Tibial nerve (tissue), 4 donors: ENCODE results near the gene RPS17. TPM values are rescaled to one million over a fixed set of nuclear protein-coding genes. Genes with fewer than 3 reads are reported as not detected.

Experiments used
- DNase-seq, 2 donors: peaks; one replicate each; pipeline ENCODE4 v3.0.0-alpha.2; 2019; ENCODE audit warnings: low spot score in 2 of 2
- H3K27ac ChIP-seq, 4 donors: fragments of 200-600 bp; sonication (generic) in 3 of 4; one replicate each; pipeline ENCODE4 v1.5.1; 2017 to 2019; ENCODE audit warnings: mild to moderate bottlenecking in 1 of 4
- H3K27me3 ChIP-seq, 2 donors: fragments of 200-600 bp; sonication (generic) in 1 of 2; one replicate each; pipeline versions ENCODE4 v1.5.1 to v1.6.0; 2017 to 2019
- H3K36me3 ChIP-seq, 3 donors: fragments of 200-600 bp; sonication (generic); one replicate each; pipeline ENCODE4 v1.5.1; 2018 to 2019
- H3K4me1 ChIP-seq, 4 donors: fragments of 200-600 bp; sonication (generic) in 3 of 4; one replicate each; pipeline ENCODE4 v1.5.1; 2017 to 2019
- H3K4me3 ChIP-seq, 4 donors: fragments of 200-600 bp; sonication (generic) in 3 of 4; one replicate each; pipeline ENCODE4 v1.5.1; 2017 to 2019; ENCODE audit warnings: mild to moderate bottlenecking in 1 of 4, moderate library complexity in 1 of 4
- H3K9me3 ChIP-seq, 4 donors: fragments of 200-600 bp; sonication (generic) in 3 of 4; one replicate each; pipeline ENCODE4 v1.5.1; 2017 to 2019
- CTCF ChIP-seq, 5 experiments: fragments of 200-600 bp in 3 of 5; fragments of 450-650 bp in 2 of 5; sonication (generic) in 3 of 5; IDR thresholded peaks; one replicate each; pipeline ENCODE4 v1.5.1; 2016 to 2019; ENCODE audit warnings: antibody characterized with exemption in 5 of 5, mild to moderate bottlenecking in 3 of 5, moderate library complexity in 2 of 5
- EP300 ChIP-seq, 2 donors: sonication (generic); formaldehyde crosslinking; IDR thresholded peaks; one replicate each; pipeline ENCODE4 v1.6.1; 2017; ENCODE audit warnings: antibody characterized with exemption in 2 of 2, mild to moderate bottlenecking in 1 of 2
- POLR2A ChIP-seq, 2 donors: fragments of 450-650 bp; IDR thresholded peaks; one replicate each; pipeline ENCODE4 v1.6.1; 2017; ENCODE audit warnings: antibody characterized with exemption in 2 of 2, mild to moderate bottlenecking in 2 of 2, moderate library complexity in 2 of 2
- WGBS, 2 donors: methylation state at CpG; one replicate each; pipeline ENCODE4 v1.1.5; 2018; 5-methylcytosine and 5-hydroxymethylcytosine counted together
- total RNA-seq, 4 donors: library from RNA; depleted of rRNA; stranded (reverse); fragments of >200 nt; gene quantifications; one replicate each; pipeline ENCODE4 v1.1.0, GENCODE V29; 2016

Gene RPS17
- total RNA-seq, 4 donors from 2014 or later, result 1,019 to 1,820 (median 1,439) TPM

- TF ChIP-seq POLR2A (IDR thresholded peaks at IDR 0.05) (no peak), CTCF (IDR thresholded peaks at IDR 0.05) (no peak), EP300 (IDR thresholded peaks at IDR 0.05) (no peak)
- peaks cover 0 to 25% (median 9%) of the 10 kb centered on the region in 4 donors for H3K4me1 ChIP-seq
- H3K27me3 ChIP-seq, result no peaks in the 10 kb centered on the region
- peaks cover 0 to 39% (median 0%) of the 10 kb centered on the region in 3 donors for H3K36me3 ChIP-seq
- 5 to 11% methylated on average over 2 of the region's 2 CpGs for WGBS, 2 donors
- H3K27ac ChIP-seq, result no peak overlapping the region
- no peak overlapping the region for H3K4me3 ChIP-seq
- no peaks in the 10 kb centered on the region for H3K9me3 ChIP-seq
- DNase-seq, result no peak
Measured at GRCh38 chr15:82543160-82543559, 2.9 kb upstream of the RPS17 start.

GRCh38 chr15:82540984-82541431 is 751 bp upstream of the RPS17 start:
- peak overlapping the region; percentile 67 to 94 (median 77) for H3K4me3 ChIP-seq
- H3K27me3 ChIP-seq, result no peaks in the 10 kb centered on the region
- no peak for TF ChIP-seq CTCF (IDR thresholded peaks at IDR 0.05)
- TF ChIP-seq EP300 (IDR thresholded peaks at IDR 0.05), result no peak
- no peak for TF ChIP-seq POLR2A (IDR thresholded peaks at IDR 0.05)
- no peak for DNase-seq
- peaks cover 0 to 46% (median 9%) of the 10 kb centered on the region in 4 donors for H3K4me1 ChIP-seq
- no peaks in the 10 kb centered on the region for H3K9me3 ChIP-seq
- WGBS, 2 donors, result 29 to 31% methylated on average over 11 of the region's 11 CpGs
- peak overlapping the region; percentile 91 to 97 (median 92) for H3K27ac ChIP-seq
- peaks cover 3 to 44% (median 7%) of the 10 kb centered on the region in 3 donors for H3K36me3 ChIP-seq

- no peaks in the 10 kb centered on the region for H3K9me3 ChIP-seq
- TF ChIP-seq EP300 (IDR thresholded peaks at IDR 0.05), result no peak
- TF ChIP-seq POLR2A (IDR thresholded peaks at IDR 0.05), result no peak
- no peak for TF ChIP-seq CTCF (IDR thresholded peaks at IDR 0.05)
- H3K27ac ChIP-seq, result peak overlapping the region; percentile 91 to 97 (median 92)
- DNase-seq, result no peak
- 0 to 2% methylated on average over 10 to 23 of the region's 23 CpGs for WGBS, 2 donors
- H3K4me3 ChIP-seq, result peak overlapping the region; percentile 67 to 94 (median 77)
- H3K36me3 ChIP-seq, result peaks cover 3 to 50% (median 7%) of the 10 kb centered on the region in 3 donors
- peaks cover 0 to 46% (median 9%) of the 10 kb centered on the region in 4 donors for H3K4me1 ChIP-seq
- no peaks in the 10 kb centered on the region for H3K27me3 ChIP-seq
Measured at GRCh38 chr15:82539691-82540054, 584 bp downstream of the RPS17 start.

- peak overlapping the region in 3 of 4 donors; percentile 91 to 97 (median 94) for H3K27ac ChIP-seq
- TF ChIP-seq EP300 (IDR thresholded peaks at IDR 0.05), result no peak
- TF ChIP-seq CTCF (IDR thresholded peaks at IDR 0.05), result no peak
- no peak for TF ChIP-seq POLR2A (IDR thresholded peaks at IDR 0.05)
- H3K4me1 ChIP-seq, result peaks cover 0 to 46% (median 9%) of the 10 kb centered on the region in 4 donors
- H3K4me3 ChIP-seq, result peak overlapping the region; percentile 67 to 94 (median 77)
- H3K9me3 ChIP-seq, result no peaks in the 10 kb centered on the region
- no peak for DNase-seq
- WGBS, 2 donors, result 15 to 17% methylated on average over 28 of the region's 28 CpGs
- no peaks in the 10 kb centered on the region for H3K27me3 ChIP-seq
- peaks cover 3 to 50% (median 7%) of the 10 kb centered on the region in 3 donors for H3K36me3 ChIP-seq
Measured at GRCh38 chr15:82538961-82539690, 1.1 kb downstream of the RPS17 start.

GRCh38 chr15:82537351-82537908 is 2.8 kb downstream of the RPS17 start:
- WGBS, 2 donors, result 78 to 89% methylated on average over 4 of the region's 4 CpGs
- no peak overlapping the region for H3K4me3 ChIP-seq
- no peak for TF ChIP-seq POLR2A (IDR thresholded peaks at IDR 0.05)
- no peak for TF ChIP-seq EP300 (IDR thresholded peaks at IDR 0.05)
- TF ChIP-seq CTCF (IDR thresholded peaks at IDR 0.05), result no peak
- H3K36me3 ChIP-seq, result peaks cover 3 to 67% (median 7%) of the 10 kb centered on the region in 3 donors
- no peaks in the 10 kb centered on the region for H3K27me3 ChIP-seq
- no peak overlapping the region for H3K27ac ChIP-seq
- H3K4me1 ChIP-seq, result peaks cover 0 to 40% (median 9%) of the 10 kb centered on the region in 4 donors
- DNase-seq, result no peak
- H3K9me3 ChIP-seq, result no peaks in the 10 kb centered on the region
